Omental fat pad (tissue), 4 donors: ENCODE measurements around the gene SND1. TPM values are rescaled to one million over a fixed set of nuclear protein-coding genes. Genes with fewer than 3 reads are reported as not detected.

Source experiments
- ATAC-seq: fragments of 150-250 bp; one replicate; pipeline ENCODE4 v1.9.1; 2016; ENCODE audit warnings: mild to moderate bottlenecking, moderate library complexity; ENCODE audit not compliant: low FRiP score
- DNase-seq: peaks from one replicate; pipeline ENCODE4 v3.0.0-alpha.2; 2019; ENCODE audit warnings: low spot score
- total RNA-seq, 4 donors: library from RNA; depleted of rRNA; stranded (reverse); fragments of >200 nt; gene quantifications; one replicate each; pipeline ENCODE4 v1.1.0, GENCODE V29; 2016
- TF ChIP-seq, protein P1 (sequence below), 3 donors: fragments of 450-650 bp; IDR thresholded peaks; one replicate each; pipeline ENCODE4 v1.5.1; 2016 to 2017; ENCODE audit warnings: antibody characterized with exemption in 3 of 3, mild to moderate bottlenecking in 3 of 3, moderate library complexity in 2 of 3

The SND1 gene
- total RNA-seq, 4 donors from 2014 or later = 90.8 to 140 (median 125) TPM

DNA sequence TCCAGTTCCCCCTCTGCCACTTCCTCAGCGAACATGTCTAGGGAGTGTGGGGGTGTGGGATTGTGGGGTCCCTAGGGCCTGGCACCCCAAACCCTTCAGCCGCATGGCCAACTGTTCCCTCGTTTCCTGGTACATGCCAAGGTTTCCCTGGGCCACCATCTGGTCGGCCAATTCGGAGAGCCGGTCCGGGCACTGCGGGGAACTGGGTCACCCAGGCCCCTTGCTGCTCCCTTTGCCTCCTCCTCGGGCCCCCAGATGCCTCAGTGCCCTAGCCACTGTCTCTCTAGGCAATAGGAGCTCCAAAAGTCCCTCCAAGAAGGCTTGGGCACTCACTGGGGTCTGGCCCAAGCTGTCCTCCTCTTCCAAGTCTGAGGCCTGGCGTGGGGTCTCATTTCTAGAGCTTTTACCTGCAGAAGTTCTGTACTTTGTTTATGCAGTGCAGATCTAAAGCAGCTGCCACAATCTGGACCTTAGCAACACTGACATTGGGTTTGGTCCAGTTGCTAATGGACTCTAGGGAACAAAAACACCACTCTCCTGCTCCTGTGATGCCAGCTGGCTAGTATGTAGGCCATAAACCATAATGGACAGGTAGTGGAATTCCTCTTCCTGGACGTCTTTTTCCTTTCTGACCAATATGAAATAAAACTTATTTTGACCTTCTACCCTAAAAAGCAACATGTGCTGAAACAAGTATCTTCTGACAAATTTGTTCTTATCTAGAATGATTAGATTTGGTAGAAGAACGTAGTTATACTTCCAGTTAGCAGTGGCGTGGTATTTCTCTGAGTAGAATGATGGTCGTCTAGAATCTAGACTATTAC is 206.3 kb downstream of the SND1 start:
- DNase-seq (no peak), ATAC-seq (peak; percentile 73)
- TF ChIP-seq, protein P1, sequence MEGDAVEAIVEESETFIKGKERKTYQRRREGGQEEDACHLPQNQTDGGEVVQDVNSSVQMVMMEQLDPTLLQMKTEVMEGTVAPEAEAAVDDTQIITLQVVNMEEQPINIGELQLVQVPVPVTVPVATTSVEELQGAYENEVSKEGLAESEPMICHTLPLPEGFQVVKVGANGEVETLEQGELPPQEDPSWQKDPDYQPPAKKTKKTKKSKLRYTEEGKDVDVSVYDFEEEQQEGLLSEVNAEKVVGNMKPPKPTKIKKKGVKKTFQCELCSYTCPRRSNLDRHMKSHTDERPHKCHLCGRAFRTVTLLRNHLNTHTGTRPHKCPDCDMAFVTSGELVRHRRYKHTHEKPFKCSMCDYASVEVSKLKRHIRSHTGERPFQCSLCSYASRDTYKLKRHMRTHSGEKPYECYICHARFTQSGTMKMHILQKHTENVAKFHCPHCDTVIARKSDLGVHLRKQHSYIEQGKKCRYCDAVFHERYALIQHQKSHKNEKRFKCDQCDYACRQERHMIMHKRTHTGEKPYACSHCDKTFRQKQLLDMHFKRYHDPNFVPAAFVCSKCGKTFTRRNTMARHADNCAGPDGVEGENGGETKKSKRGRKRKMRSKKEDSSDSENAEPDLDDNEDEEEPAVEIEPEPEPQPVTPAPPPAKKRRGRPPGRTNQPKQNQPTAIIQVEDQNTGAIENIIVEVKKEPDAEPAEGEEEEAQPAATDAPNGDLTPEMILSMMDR (IDR thresholded peaks at IDR 0.05) = no peak

DNA sequence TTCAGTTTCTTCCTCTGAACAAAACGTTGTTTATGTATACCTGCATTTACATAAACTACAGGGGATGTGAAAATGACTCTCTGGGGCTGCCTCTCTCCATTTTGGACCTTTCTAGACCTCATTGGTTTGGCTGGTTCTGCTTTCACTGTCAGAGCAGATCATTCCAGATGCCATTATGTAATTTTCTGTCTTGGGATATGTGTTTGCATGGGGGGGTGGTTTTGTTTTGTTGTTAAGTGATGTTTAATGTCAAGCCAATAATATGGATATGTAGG is 206.9 kb downstream of the SND1 start:
- ATAC-seq = peak; percentile 33

DNA sequence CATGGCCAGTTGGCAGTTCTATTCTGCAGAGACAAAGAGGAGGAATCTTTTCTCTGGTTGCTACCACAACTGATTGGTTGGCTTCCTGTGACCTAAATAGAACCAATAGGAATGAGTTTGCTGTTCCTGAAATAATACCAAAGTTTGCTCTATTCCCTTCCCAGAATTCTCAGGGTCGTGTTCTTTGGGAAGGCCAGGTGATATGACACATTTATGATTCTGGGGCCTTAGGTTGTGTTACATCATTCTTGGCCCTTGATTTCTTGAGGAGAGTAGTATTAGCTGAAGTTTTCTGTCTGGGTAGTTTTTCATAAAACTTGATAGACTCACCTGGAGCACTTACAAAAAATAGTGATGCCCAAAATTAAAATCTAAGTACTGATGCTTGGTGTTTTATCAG is 207.3 kb downstream of the SND1 start:
- ATAC-seq (no peak), DNase-seq (no peak)
- TF ChIP-seq, protein P1 (IDR thresholded peaks at IDR 0.05) = no peak

More for the DNA sequence above, 206.9 kb downstream of the SND1 start:
- TF ChIP-seq, protein P1 (IDR thresholded peaks at IDR 0.05) = no peak
- DNase-seq = no peak

DNA sequence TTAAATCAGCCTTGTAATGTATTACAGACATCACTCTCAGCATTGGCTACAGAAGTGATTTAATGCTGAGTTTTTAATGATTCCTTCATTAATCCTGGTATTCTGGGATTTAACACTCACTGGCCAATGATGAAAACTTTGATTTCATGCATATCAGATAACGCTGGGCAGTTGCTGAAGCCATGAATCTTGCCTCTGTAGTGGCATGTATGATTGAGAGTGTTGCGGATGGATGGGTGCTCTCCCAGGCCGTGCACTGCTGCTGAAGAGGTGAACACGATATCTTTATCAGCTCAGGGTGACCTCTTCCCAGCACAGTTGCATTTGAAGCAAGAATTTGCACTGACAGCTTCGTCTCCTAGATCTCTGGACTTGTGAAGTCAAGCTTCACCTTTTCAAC is 210.5 kb downstream of the SND1 start:
- no peak for DNase-seq
- TF ChIP-seq, protein P1 (IDR thresholded peaks at IDR 0.05) = no peak
- ATAC-seq = no peak

DNA sequence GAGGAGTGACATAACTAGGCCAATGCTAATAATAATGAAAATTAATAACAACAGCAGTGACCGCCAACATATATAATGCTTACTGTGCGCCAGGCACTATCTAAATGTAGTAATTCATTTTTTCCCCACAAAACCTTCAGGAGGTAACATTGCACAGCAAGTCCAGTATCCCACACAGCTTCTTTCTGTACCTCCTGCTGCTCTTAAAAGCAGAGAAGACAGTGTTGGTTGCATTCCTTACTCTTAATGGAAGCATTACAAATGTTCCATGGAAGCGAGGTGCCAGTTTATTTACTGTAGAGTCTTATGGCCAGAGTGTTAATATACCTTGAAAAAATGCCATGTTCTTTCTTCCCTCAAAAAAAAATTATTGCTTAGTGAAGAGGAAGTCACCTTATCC is 211.1 kb downstream of the SND1 start:
- no peak for DNase-seq
- ATAC-seq = no peak
- TF ChIP-seq, protein P1 (IDR thresholded peaks at IDR 0.05) = no peak

DNA sequence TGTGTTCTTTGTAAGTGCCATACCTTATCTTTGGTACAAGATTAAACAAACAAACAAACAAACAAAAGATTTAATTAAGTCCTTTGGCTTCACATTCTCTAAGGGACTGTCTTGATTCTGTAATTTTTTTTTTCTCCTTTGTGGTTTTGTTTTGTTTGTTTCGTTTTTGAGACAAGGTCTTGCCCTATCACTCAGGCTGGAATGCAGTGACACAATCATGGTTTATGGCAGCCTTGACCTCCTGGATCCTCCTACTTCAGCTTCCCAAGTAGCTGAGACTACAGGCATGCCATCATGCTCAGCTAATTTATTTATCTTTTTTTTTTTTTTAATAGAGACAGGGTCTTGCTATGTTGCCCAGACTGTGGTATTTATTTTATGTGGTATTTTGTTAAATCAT is 213.5 kb downstream of the SND1 start:
- DNase-seq = no peak
- ATAC-seq = no peak
- TF ChIP-seq, protein P1 (IDR thresholded peaks at IDR 0.05) = no peak

DNA sequence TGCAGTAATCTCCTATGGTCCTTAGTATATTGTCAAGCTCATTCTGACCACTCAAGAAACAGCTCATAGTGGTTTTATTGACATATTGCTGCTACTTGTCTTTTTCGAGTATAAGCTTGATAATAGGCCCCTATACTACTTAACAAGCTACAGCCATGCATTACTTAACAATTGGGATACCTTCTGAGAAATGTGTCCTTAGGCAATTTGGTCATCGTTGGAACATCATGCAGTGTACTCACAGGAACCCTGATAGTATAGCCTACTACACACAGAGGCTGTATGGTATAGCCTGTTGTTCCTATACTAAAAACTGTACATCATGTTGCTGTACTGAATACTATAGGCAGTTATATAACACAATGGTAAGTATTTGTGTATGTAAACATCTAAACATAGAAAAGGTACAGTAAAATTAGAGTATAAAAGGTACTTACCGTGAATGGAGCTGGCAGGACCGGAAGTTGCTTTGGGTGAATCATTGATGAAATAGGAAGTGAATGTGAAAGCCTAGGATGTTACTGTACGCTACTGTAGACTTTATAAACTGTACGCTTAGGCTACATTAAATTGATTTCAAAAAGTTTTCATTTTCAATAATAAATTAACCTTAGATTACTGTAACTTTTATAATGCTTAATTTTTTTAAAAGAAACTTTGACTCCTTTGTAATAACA is 218.4 kb downstream of the SND1 start:
- no peak for ATAC-seq
- TF ChIP-seq, protein P1 (IDR thresholded peaks at IDR 0.05) = no peak
- no peak for DNase-seq
